DOHH2 (cell line): Measurements from ENCODE around the gene RAB43.

Experiments
- EZH2phosphoT487 ChIP-seq: fragments of 200-600 bp; sonication (generic); IDR thresholded peaks from 2 replicates; pipeline ENCODE4 v1.6.1; 2017; ENCODE audit warnings: borderline replicate concordance, mild to moderate bottlenecking, antibody characterized with exemption, low read length, moderate library complexity, mixed read lengths
- TF ChIP-seq, protein P1 (sequence below): fragments of 200-600 bp; sonication (generic); IDR thresholded peaks from one replicate; pipeline ENCODE4 v1.5.1; 2014; ENCODE audit warnings: antibody characterized with exemption, mild to moderate bottlenecking, low read depth, low read length; ENCODE audit not compliant: poor library complexity, severe bottlenecking

DNA sequence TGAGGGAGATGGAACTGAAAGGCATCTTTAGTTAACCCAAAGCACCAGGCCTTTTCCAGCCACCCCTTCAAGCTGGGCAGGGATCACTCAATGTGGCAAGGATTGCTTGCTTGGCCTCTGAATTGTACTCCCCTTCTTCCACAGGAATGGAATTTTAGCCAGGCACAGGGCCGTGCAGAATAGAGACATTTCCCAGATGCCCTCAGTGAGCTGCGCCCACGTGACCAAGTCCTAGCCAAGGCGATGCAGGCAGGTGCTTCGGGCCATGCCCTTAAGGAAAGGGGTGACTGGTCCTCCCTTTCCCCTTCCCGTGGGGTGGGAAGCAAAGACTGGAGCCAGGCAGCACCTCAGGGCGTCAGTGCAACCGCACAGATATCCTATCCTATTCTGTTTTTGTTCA, 43.1 kb downstream of the RAB43 start:
- no peak for TF ChIP-seq EZH2phosphoT487
- TF ChIP-seq, protein P1, sequence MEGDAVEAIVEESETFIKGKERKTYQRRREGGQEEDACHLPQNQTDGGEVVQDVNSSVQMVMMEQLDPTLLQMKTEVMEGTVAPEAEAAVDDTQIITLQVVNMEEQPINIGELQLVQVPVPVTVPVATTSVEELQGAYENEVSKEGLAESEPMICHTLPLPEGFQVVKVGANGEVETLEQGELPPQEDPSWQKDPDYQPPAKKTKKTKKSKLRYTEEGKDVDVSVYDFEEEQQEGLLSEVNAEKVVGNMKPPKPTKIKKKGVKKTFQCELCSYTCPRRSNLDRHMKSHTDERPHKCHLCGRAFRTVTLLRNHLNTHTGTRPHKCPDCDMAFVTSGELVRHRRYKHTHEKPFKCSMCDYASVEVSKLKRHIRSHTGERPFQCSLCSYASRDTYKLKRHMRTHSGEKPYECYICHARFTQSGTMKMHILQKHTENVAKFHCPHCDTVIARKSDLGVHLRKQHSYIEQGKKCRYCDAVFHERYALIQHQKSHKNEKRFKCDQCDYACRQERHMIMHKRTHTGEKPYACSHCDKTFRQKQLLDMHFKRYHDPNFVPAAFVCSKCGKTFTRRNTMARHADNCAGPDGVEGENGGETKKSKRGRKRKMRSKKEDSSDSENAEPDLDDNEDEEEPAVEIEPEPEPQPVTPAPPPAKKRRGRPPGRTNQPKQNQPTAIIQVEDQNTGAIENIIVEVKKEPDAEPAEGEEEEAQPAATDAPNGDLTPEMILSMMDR = no peak
